ENCODE data around the gene GAS2L3. TPM values are rescaled to one million over a fixed set of nuclear protein-coding genes. Genes with fewer than 3 reads are reported as not detected.

Gene GAS2L3
- total and polyA plus RNA-seq, 2 of the 13 experiments (the other 11 are each of a cell fraction or from before 2014, with no cell fraction given): 7.0 to 20.8 TPM

- no peak for DNase-seq (ENCODE audit: low spot score)
- BruUV-seq (replicated peaks): no TSS peak
- FAIRE-seq: no peak
- Histone ChIP-seq H3K27ac (ENCODE audit: extremely low read length, insufficient read depth, low read length) (no peak overlapping the region), H3K4me1 (ENCODE audit: insufficient read depth, low read length) (peaks cover 36% of the 10 kb centered on the region), H2AFZ (ENCODE audit: low read length) (no peak overlapping the region), H3K4me3 (replicated peaks in 1 of 3; ENCODE audit: insufficient read depth in 1 of 3, low read depth in 2 of 3, low read length in 3 of 3) (no peak overlapping the region), H3K9ac (ENCODE audit: insufficient read depth, low read depth, low read length) (no peak overlapping the region), H3K4me2 (ENCODE audit: low read depth, low read length) (no peak overlapping the region), H4K20me1 (ENCODE audit: insufficient read depth, low read length) (no peaks in the 10 kb centered on the region), H3K9me3 (ENCODE audit: low read length) (no peaks in the 10 kb centered on the region), H3K36me3 (replicated peaks in 1 of 2; ENCODE audit: control insufficient read depth in 1 of 2, insufficient read depth in 2 of 2, low read length in 2 of 2) (no peaks in the 10 kb centered on the region), H3K79me2 (ENCODE audit: insufficient read depth, low read length) (no peaks in the 10 kb centered on the region), H3K27me3 (ENCODE audit: control insufficient read depth in 1 of 2, insufficient read depth in 2 of 2, low read length in 2 of 2) (no peaks in the 10 kb centered on the region)
- no peak for ATAC-seq
- in situ Hi-C loops (cut with HindIII; ENCODE audit: extremely low pct_ligation_motif_present, low pct_unique_long_range_greater_than_20kb) (no loop called here), intact Hi-C loops (cut with micrococcal nuclease; ENCODE audit: unreplicated experiment) (no loop called here)
- CTCF ChIA-PET (ENCODE audit: low intra/inter-chr PET ratio, low total read pairs): no interaction called here
- TF ChIP-seq ADNP (CRISPR knock-in tag; IDR thresholded peaks at IDR 0.05): peak; percentile 51; the same call in 1 of the 2 replicates
- no peak for TF ChIP-seq TFAP4 (IDR thresholded peaks at IDR 0.05; ENCODE audit: borderline replicate concordance, low read depth)
- TF ChIP-seq, protein P1, sequence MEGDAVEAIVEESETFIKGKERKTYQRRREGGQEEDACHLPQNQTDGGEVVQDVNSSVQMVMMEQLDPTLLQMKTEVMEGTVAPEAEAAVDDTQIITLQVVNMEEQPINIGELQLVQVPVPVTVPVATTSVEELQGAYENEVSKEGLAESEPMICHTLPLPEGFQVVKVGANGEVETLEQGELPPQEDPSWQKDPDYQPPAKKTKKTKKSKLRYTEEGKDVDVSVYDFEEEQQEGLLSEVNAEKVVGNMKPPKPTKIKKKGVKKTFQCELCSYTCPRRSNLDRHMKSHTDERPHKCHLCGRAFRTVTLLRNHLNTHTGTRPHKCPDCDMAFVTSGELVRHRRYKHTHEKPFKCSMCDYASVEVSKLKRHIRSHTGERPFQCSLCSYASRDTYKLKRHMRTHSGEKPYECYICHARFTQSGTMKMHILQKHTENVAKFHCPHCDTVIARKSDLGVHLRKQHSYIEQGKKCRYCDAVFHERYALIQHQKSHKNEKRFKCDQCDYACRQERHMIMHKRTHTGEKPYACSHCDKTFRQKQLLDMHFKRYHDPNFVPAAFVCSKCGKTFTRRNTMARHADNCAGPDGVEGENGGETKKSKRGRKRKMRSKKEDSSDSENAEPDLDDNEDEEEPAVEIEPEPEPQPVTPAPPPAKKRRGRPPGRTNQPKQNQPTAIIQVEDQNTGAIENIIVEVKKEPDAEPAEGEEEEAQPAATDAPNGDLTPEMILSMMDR (CRISPR knock-in tag; IDR thresholded peaks at IDR 0.05): peak; percentile 35
- 51% methylated on average over 3 of the region's 3 CpGs for WGBS (ENCODE audit: low lambda C conversion rate)
- POLR2A ChIA-PET: no interaction called here
These were observed 77.6 kb downstream of the GAS2L3 start for GRCh38 chr12:100651108-100651507.

- in situ Hi-C loops (cut with HindIII; ENCODE audit: extremely low pct_ligation_motif_present, low pct_unique_long_range_greater_than_20kb): no loop called here
- ChIA-PET CTCF (ENCODE audit: low intra/inter-chr PET ratio, low total read pairs) (no interaction called here), POLR2A (no interaction called here)
- DNase-seq (ENCODE audit: low spot score) (peak; percentile 15), FAIRE-seq (no peak), ATAC-seq (peak; percentile 94)
- H2AFZ ChIP-seq (ENCODE audit: low read length): no peak overlapping the region
- 39% methylated on average over 4 of the region's 4 CpGs for WGBS (ENCODE audit: low lambda C conversion rate)
- no peaks in the 10 kb centered on the region for H3K27me3 ChIP-seq (ENCODE audit: control insufficient read depth in 1 of 2, insufficient read depth in 2 of 2, low read length in 2 of 2)
- H3K27ac ChIP-seq (ENCODE audit: extremely low read length, insufficient read depth, low read length): peak overlapping the region; percentile 26
- H3K79me2 ChIP-seq (ENCODE audit: insufficient read depth, low read length): no peaks in the 10 kb centered on the region
- H3K4me3 ChIP-seq (replicated peaks in 1 of 3; ENCODE audit: insufficient read depth in 1 of 3, low read depth in 2 of 3, low read length in 3 of 3): no peak overlapping the region
- peak overlapping the region; percentile 33; the same call in 1 of the 2 replicates for H3K4me2 ChIP-seq (ENCODE audit: low read depth, low read length)
- no peaks in the 10 kb centered on the region for H3K9me3 ChIP-seq (ENCODE audit: low read length)
- peaks cover 36% of the 10 kb centered on the region for H3K4me1 ChIP-seq (ENCODE audit: insufficient read depth, low read length)
- intact Hi-C loops (cut with micrococcal nuclease; ENCODE audit: unreplicated experiment): loop anchor here (2.0 kb wide), 1 partner anchor 79 kb away; the partner anchor contains the start of gene GAS2L3
- no peaks in the 10 kb centered on the region for H4K20me1 ChIP-seq (ENCODE audit: insufficient read depth, low read length)
- no peak overlapping the region for H3K9ac ChIP-seq (ENCODE audit: insufficient read depth, low read depth, low read length)
- BruUV-seq (replicated peaks): no TSS peak
- no peaks in the 10 kb centered on the region for H3K36me3 ChIP-seq (replicated peaks in 1 of 2; ENCODE audit: control insufficient read depth in 1 of 2, insufficient read depth in 2 of 2, low read length in 2 of 2)
- TF ChIP-seq SRY (CRISPR knock-in tag; IDR thresholded peaks at IDR 0.05) (no peak), SAP130 (CRISPR knock-in tag; IDR thresholded peaks at IDR 0.05; ENCODE audit: low read depth) (0 out of 2 replicates have a peak, but pooled peaks have one; percentile 8), HNRNPUL1 (IDR thresholded peaks at IDR 0.05; ENCODE audit: low read depth, low read length) (no peak), KLF13 (CRISPR knock-in tag; IDR thresholded peaks at IDR 0.05) (no peak), ZFP41 (CRISPR knock-in tag; IDR thresholded peaks at IDR 0.05; ENCODE audit: borderline replicate concordance) (no peak), ZMYM4 (CRISPR knock-in tag; IDR thresholded peaks at IDR 0.05) (0 out of 2 replicates have a peak, but pooled peaks have one; percentile 31), ZNF570 (CRISPR knock-in tag; IDR thresholded peaks at IDR 0.05; ENCODE audit: borderline replicate concordance) (no peak), RARA (CRISPR knock-in tag; IDR thresholded peaks at IDR 0.05) (peak; percentile 55; the same call in 1 of the 2 replicates), ZNF34 (CRISPR knock-in tag; IDR thresholded peaks at IDR 0.05; ENCODE audit: borderline replicate concordance) (no peak), GATAD1 (CRISPR knock-in tag; IDR thresholded peaks at IDR 0.05) (no peak), HNF4A (CRISPR knock-in tag; IDR thresholded peaks at IDR 0.05) (no peak), SIX1 (CRISPR knock-in tag; IDR thresholded peaks at IDR 0.05; ENCODE audit: borderline replicate concordance) (no peak)
- TF ChIP-seq, protein P2, sequence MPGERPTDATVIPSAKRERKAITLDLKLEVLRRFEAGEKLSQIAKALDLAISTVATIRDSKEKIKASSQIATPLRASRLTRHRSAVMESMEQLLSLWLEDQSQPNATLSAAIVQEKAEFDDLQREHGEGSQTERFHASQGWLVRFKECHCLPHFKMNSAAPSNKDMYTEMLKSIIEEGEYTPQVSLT (CRISPR knock-in tag; IDR thresholded peaks at IDR 0.05; ENCODE audit: borderline replicate concordance, low read depth): no peak
These were observed 78.2 kb downstream of the GAS2L3 start for GRCh38 chr12:100651694-100652093.
